ENCODE data around the gene LMO7.

DNA sequence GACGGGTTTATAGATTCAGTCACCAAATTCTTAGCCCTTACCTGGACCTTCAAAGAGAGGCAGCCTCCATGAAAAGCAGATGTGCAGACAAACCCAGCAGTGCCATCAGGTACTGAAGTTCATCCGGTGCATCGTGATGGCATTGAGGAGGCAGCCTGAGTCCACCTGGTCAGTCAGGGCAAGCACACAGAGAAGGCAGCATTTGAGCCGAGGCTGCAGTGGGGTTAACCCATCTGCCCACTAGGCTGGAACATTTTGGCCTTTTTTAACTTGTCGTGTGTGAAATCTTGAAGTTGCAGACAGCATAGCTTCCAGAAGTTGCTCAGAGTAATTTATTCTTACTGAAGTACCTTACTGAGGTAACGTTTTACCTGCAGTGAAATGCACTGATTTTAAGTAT, 4.9 kb downstream of the LMO7 start:
- TF ChIP-seq, protein P1, sequence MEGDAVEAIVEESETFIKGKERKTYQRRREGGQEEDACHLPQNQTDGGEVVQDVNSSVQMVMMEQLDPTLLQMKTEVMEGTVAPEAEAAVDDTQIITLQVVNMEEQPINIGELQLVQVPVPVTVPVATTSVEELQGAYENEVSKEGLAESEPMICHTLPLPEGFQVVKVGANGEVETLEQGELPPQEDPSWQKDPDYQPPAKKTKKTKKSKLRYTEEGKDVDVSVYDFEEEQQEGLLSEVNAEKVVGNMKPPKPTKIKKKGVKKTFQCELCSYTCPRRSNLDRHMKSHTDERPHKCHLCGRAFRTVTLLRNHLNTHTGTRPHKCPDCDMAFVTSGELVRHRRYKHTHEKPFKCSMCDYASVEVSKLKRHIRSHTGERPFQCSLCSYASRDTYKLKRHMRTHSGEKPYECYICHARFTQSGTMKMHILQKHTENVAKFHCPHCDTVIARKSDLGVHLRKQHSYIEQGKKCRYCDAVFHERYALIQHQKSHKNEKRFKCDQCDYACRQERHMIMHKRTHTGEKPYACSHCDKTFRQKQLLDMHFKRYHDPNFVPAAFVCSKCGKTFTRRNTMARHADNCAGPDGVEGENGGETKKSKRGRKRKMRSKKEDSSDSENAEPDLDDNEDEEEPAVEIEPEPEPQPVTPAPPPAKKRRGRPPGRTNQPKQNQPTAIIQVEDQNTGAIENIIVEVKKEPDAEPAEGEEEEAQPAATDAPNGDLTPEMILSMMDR (IDR thresholded peaks at IDR 0.05; ENCODE audit: low read length), result no peak
- no peak for TF ChIP-seq EZH2 (IDR thresholded peaks at IDR 0.05; ENCODE audit: borderline replicate concordance, low read length)
